Sigmoid colon (tissue), 7 donors: ENCODE data around the gene ADIPOR1. TPM values are rescaled to one million over a fixed set of nuclear protein-coding genes. Genes with fewer than 3 reads are reported as not detected.
"Not testable (repeated sequence)": the region's sequence is repeated elsewhere in the genome, so short reads cannot be mapped to it uniquely, and the experiment has no call there.

ENCODE experiments used
- DNase-seq: peaks from one replicate; pipeline ENCODE4 v3.0.0-alpha.2; 2019
- H3K27ac ChIP-seq, 4 donors: fragments of 200-600 bp; sonication (generic); one replicate each; pipeline ENCODE4 v1.5.1; 2016 to 2019; ENCODE audit warnings: mild to moderate bottlenecking in 1 of 4
- H3K27me3 ChIP-seq, 3 donors: fragments of 200-600 bp; sonication (generic); one replicate each; pipeline ENCODE4 v1.5.1; 2019; ENCODE audit warnings: mild to moderate bottlenecking in 1 of 3
- H3K36me3 ChIP-seq, 4 donors: fragments of 200-600 bp; sonication (generic); one replicate each; pipeline ENCODE4 v1.5.1; 2016 to 2019
- H3K4me1 ChIP-seq, 4 donors: fragments of 200-600 bp; sonication (generic); one replicate each; pipeline ENCODE4 v1.5.1; 2017 to 2019
- H3K4me3 ChIP-seq, 4 donors: fragments of 200-600 bp; sonication (generic); one replicate each; pipeline ENCODE4 v1.5.1; 2017 to 2019; ENCODE audit warnings: mild to moderate bottlenecking in 2 of 4, moderate library complexity in 1 of 4
- H3K9me3 ChIP-seq, 4 donors: fragments of 200-600 bp in 3 of 4; sonication (generic) in 3 of 4; one replicate each; pipeline versions ENCODE4 v1.5.1 to v1.6.1; 2013 to 2019
- EP300 ChIP-seq, 4 donors: sonication (generic); formaldehyde crosslinking; IDR thresholded peaks; one replicate each; pipeline ENCODE4 v1.6.1; 2017; ENCODE audit warnings: antibody characterized with exemption in 4 of 4
- POLR2A ChIP-seq, 2 donors: fragments of 450-650 bp; IDR thresholded peaks; one replicate each; pipeline ENCODE4 v1.6.1; 2016; ENCODE audit warnings: antibody characterized with exemption in 2 of 2, mild to moderate bottlenecking in 2 of 2, moderate library complexity in 2 of 2
- POLR2AphosphoS5 ChIP-seq, 4 donors: sonication (generic); formaldehyde crosslinking; IDR thresholded peaks; one replicate each; pipeline ENCODE4 v1.6.1; 2017; ENCODE audit warnings: antibody characterized with exemption in 4 of 4
- WGBS, 2 donors: extraction: QIAGEN DNeasy Blood & Tissue Kit; methylation state at CpG; one replicate each; pipeline ENCODE4 v1.1.7; 2013; 5-methylcytosine and 5-hydroxymethylcytosine counted together
- intact Hi-C: fragments of 100-400 bp; cut with DNase I; formaldehyde crosslinking; loops from one replicate; pipeline ENCODE4 v1.15.1; 2023
- polyA plus RNA-seq, 3 donors: library from polyadenylated mRNA; stranded (reverse); fragments of 200-250 nt; gene quantifications; one replicate each; pipeline ENCODE4 v1.2.3, GENCODE V29; 2013
- total RNA-seq, 4 donors: library from RNA; depleted of rRNA; stranded (reverse); fragments of >200 nt; gene quantifications; one replicate each; pipeline ENCODE4 v1.1.0, GENCODE V29; 2016
- TF ChIP-seq, protein P1 (sequence below), 4 experiments: fragments of 450-650 bp in 3 of 4; fragments of 200-600 bp in 1 of 4; IDR thresholded peaks; one replicate each; pipeline ENCODE4 v1.5.1; 2016 to 2019; ENCODE audit warnings: antibody characterized with exemption in 4 of 4, mild to moderate bottlenecking in 3 of 4, moderate library complexity in 2 of 4
- donor health status: healthy with polysubstance abuse.
- donor health status: Bipolar disorder and iron deficiency.
- donor health status: healthy.

Gene ADIPOR1
- total and polyA plus RNA-seq, 7 donors: 54.4 to 82.9 (median 69.2) TPM

DNA sequence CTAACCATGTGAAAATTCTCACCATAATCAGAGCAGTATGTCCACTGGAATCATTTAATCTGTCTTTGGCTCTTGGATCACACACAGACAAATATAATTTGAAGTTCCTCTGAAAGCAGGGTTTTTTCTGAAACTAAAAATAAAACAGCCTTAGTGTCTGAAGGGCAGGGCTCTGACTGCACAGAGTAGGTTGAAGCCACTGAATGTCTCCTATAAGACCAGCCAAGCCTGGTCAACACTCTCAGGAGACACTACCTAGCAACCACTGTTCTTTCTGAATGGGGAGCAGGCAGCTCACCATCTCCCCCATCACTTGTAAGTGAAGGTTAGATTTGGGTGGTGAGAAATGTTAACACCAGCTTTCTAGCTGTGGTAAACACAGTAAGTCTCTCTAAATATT is 33.0 kb upstream of the ADIPOR1 start:
- DNase-seq: no peak
- no peaks in the 10 kb centered on the region for H3K4me1 ChIP-seq
- H3K27me3 ChIP-seq: no peaks in the 10 kb centered on the region
- intact Hi-C loops: no loop called here
- no peaks in the 10 kb centered on the region for H3K36me3 ChIP-seq
- no peak overlapping the region for H3K4me3 ChIP-seq
- TF ChIP-seq, protein P1, sequence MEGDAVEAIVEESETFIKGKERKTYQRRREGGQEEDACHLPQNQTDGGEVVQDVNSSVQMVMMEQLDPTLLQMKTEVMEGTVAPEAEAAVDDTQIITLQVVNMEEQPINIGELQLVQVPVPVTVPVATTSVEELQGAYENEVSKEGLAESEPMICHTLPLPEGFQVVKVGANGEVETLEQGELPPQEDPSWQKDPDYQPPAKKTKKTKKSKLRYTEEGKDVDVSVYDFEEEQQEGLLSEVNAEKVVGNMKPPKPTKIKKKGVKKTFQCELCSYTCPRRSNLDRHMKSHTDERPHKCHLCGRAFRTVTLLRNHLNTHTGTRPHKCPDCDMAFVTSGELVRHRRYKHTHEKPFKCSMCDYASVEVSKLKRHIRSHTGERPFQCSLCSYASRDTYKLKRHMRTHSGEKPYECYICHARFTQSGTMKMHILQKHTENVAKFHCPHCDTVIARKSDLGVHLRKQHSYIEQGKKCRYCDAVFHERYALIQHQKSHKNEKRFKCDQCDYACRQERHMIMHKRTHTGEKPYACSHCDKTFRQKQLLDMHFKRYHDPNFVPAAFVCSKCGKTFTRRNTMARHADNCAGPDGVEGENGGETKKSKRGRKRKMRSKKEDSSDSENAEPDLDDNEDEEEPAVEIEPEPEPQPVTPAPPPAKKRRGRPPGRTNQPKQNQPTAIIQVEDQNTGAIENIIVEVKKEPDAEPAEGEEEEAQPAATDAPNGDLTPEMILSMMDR (IDR thresholded peaks at IDR 0.05): no peak
- TF ChIP-seq POLR2A (IDR thresholded peaks at IDR 0.05): no peak
- no peak for TF ChIP-seq EP300 (IDR thresholded peaks at IDR 0.05)
- TF ChIP-seq POLR2AphosphoS5 (IDR thresholded peaks at IDR 0.05): no peak
- H3K27ac ChIP-seq: no peak overlapping the region
- H3K9me3 ChIP-seq: no peaks in the 10 kb centered on the region

DNA sequence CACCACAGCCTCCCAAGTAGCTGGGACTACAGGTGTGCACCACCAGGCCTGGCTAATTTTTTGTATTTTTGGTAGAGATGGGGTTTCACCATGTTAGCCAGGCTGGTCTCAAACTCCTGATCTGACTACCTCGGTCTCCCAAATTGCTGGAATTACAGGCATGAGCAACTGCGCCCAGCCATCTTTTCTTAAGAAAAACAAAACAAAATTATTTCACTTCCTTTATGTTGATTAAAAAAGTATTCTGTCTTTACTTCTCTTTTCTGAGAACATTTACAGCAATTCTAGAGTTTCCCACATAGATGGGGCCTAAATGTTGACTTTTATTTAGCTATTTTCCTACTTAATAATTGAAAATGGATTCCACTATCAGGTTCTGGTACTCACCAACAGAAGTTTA is 31.8 kb upstream of the ADIPOR1 start:
- TF ChIP-seq POLR2AphosphoS5 (IDR thresholded peaks at IDR 0.05): no peak
- TF ChIP-seq, protein P1 (IDR thresholded peaks at IDR 0.05): no peak
- no peak for TF ChIP-seq POLR2A (IDR thresholded peaks at IDR 0.05)
- WGBS, 2 donors: 79 to 94% methylated on average over 2 of the region's 2 CpGs
- no peak for DNase-seq
- Histone ChIP-seq H3K4me3 (no peak overlapping the region), H3K9me3 (no peaks in the 10 kb centered on the region), H3K36me3 (no peaks in the 10 kb centered on the region), H3K27ac (no peak overlapping the region), H3K27me3 (no peaks in the 10 kb centered on the region), H3K4me1 (no peaks in the 10 kb centered on the region)
- intact Hi-C loops: no loop called here

DNA sequence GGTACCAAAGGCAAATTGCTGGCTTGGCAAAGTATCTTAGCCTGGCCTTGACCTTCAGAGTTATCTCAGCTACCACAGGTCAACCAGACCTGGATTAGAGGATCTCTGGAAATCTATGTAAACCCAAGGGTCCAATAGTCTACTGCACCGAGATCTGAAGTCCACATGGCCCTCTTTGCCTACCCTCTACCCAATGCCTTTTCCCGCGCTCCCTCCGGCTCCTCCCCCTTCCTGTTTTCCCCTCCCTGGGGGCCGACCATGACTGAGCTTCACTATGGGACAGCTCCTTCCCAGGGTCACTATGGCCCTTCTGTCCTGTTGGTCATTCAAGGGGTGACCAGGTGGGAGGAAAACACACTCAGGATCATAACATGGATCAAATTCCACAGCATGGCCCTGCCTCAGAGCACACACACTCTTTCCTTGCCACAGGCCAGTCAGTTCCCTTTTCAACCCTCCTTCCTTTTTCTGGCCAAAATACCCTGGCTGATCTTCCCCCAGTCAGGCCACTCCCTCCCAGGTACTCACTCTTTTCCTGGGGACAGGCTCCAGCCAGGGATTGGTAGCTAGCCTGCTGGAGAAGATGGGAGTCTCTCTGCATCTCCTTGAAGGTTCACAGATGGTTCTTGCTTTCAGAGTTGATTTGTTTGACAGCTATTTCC is 29.9 kb upstream of the ADIPOR1 start:
- H3K4me1 ChIP-seq: no peaks in the 10 kb centered on the region
- no peaks in the 10 kb centered on the region for H3K36me3 ChIP-seq
- intact Hi-C loops: no loop called here
- no peaks in the 10 kb centered on the region for H3K27me3 ChIP-seq
- no peak overlapping the region for H3K27ac ChIP-seq
- TF ChIP-seq, protein P1 (IDR thresholded peaks at IDR 0.05): no peak
- no peak for TF ChIP-seq POLR2AphosphoS5 (IDR thresholded peaks at IDR 0.05)
- no peak for TF ChIP-seq EP300 (IDR thresholded peaks at IDR 0.05)
- TF ChIP-seq POLR2A (IDR thresholded peaks at IDR 0.05): no peak
- no peaks in the 10 kb centered on the region for H3K9me3 ChIP-seq
- WGBS, 2 donors: 80 to 83% methylated on average over 5 of the region's 5 CpGs
- H3K4me3 ChIP-seq: no peak overlapping the region
- no peak for DNase-seq

DNA sequence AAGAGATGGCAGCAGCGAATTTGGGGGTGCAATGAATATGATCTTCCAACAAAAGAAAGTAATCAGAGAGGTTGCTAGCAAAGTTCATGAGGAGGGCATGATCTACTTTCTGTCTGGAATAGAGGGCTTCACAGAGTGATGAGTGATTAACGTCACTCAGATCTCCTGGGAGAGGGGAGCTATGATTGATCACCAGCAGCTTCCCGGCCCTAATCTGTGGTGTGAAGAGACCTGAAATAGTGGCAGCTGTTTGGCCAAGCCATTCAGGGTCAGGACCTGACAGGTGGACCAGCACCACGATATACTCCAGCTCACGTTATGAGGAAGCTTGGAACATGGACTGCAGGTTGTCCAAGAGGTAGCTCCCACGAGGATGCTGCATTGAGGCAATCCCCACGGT is 29.1 kb upstream of the ADIPOR1 start:
- H3K27ac ChIP-seq: no peak overlapping the region
- H3K4me1 ChIP-seq: no peaks in the 10 kb centered on the region
- H3K4me3 ChIP-seq: no peak overlapping the region
- intact Hi-C loops: no loop called here
- TF ChIP-seq POLR2A (IDR thresholded peaks at IDR 0.05) (no peak), POLR2AphosphoS5 (IDR thresholded peaks at IDR 0.05) (no peak), EP300 (IDR thresholded peaks at IDR 0.05) (no peak)
- TF ChIP-seq, protein P1 (IDR thresholded peaks at IDR 0.05): no peak
- no peaks in the 10 kb centered on the region for H3K27me3 ChIP-seq
- no peak for DNase-seq
- H3K9me3 ChIP-seq: no peaks in the 10 kb centered on the region
- H3K36me3 ChIP-seq: no peaks in the 10 kb centered on the region
- WGBS, 2 donors: 84 to 85% methylated on average over 7 of the region's 7 CpGs

DNA sequence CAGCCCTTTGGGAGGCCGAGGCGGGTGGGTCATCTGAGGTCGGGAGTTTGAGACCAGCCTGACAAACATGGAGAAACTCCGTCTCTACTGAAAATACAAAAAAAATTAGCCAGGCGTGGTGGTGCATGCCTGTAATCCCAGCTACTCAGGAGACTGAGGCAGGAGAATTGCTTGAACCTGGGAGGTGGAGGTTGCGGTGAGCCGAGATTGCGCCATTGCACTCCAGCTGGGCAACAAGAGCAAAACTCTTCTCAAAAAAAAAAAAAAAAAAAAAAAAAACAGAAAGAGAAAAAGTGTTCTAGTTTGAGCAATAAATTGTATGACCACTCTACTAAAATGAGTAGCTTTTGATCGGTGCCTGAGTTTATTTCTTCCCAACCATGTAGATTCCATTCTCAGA is 28.0 kb upstream of the ADIPOR1 start:
- H3K27me3 ChIP-seq, H3K27ac ChIP-seq, intact Hi-C loops, H3K4me3 ChIP-seq, H3K9me3 ChIP-seq, DNase-seq, H3K4me1 ChIP-seq, H3K36me3 ChIP-seq: not testable (repeated sequence)
- WGBS, 2 donors: 67 to 87% methylated on average over 9 of the region's 9 CpGs
